Amniotic epithelial cell (primary cell): ENCODE measurements around the gene MOAP1.
A peak's percentile ranks its signal among the peaks of the same experiment; 100 is the strongest.
"Not testable (repeated sequence)": the region's sequence is repeated elsewhere in the genome, so short reads cannot be mapped to it uniquely, and the experiment has no call there.

ENCODE experiments used
- DNase-seq: peaks from one replicate; pipeline ENCODE4 v3.0.0-alpha.2; 2010; ENCODE audit warnings: low read depth

The MOAP1 gene

GRCh38 chr14:93184391-93185348 lies at the start of gene MOAP1, which contains the start of gene LYSET:
MOAP1 (minus strand) TSS chr14:93184897; CDS start chr14:93184242, 655 bp downstream.
LYSET (plus strand) TSS chr14:93185317; CDS start chr14:93185406, 89 bp downstream.
- peak; percentile 67 for DNase-seq

- DNase-seq: not testable (repeated sequence)
Observed at GRCh38 chr14:93233078-93233477, 48.4 kb upstream of the MOAP1 start.

GRCh38 chr14:93232159-93232558 lies 47.5 kb upstream of the MOAP1 start:
- DNase-seq: no peak

- peak; percentile 44 for DNase-seq
Observed at GRCh38 chr14:93231129-93231979, 46.7 kb upstream of the MOAP1 start.

- no peak for DNase-seq
Observed at GRCh38 chr14:93230539-93230938, 45.8 kb upstream of the MOAP1 start.

- DNase-seq: no peak
Observed at GRCh38 chr14:93228550-93228949, 43.9 kb upstream of the MOAP1 start.

GRCh38 chr14:93223565-93223964 lies 38.9 kb upstream of the MOAP1 start:
- DNase-seq: no peak

GRCh38 chr14:93220509-93220908 lies 35.8 kb upstream of the MOAP1 start:
- no peak for DNase-seq

GRCh38 chr14:93219103-93219726 lies 34.5 kb upstream of the MOAP1 start:
- peak; percentile 73 for DNase-seq

- no peak for DNase-seq
Observed at GRCh38 chr14:93214598-93214997, 29.9 kb upstream of the MOAP1 start.

- DNase-seq: no peak
Observed at GRCh38 chr14:93212432-93212831, 27.7 kb upstream of the MOAP1 start.

GRCh38 chr14:93207468-93208308 lies 23.0 kb upstream of the MOAP1 start:
- DNase-seq: peak; percentile 44

- DNase-seq: peak; percentile 95
Observed at GRCh38 chr14:93206793-93207467, 22.2 kb upstream of the MOAP1 start, which contains the start of the genes GON7 and UBR7. GON7 (minus strand) TSS chr14:93207065; CDS start chr14:93207037, 28 bp downstream. UBR7 (plus strand) TSS chr14:93207256; CDS start chr14:93207292, 36 bp downstream.

GRCh38 chr14:93201155-93201704 lies 16.5 kb upstream of the MOAP1 start:
- peak; percentile 68 for DNase-seq

- DNase-seq: no peak
Observed at GRCh38 chr14:93200553-93200952, 15.9 kb upstream of the MOAP1 start.

GRCh38 chr14:93199031-93199430 lies 14.3 kb upstream of the MOAP1 start:
- DNase-seq: no peak

- no peak for DNase-seq
Observed at GRCh38 chr14:93195316-93195999, 10.8 kb upstream of the MOAP1 start.

GRCh38 chr14:93186956-93187355 lies 2.3 kb upstream of the MOAP1 start:
- DNase-seq: no peak

- DNase-seq: no peak
Observed at GRCh38 chr14:93186466-93186865, 1.8 kb upstream of the MOAP1 start.

- DNase-seq: peak; percentile 12
Observed at GRCh38 chr14:93185349-93185720, 638 bp upstream of the MOAP1 start.
